HEK293 (cell line): ENCODE measurements around the gene CNTNAP5.

Source experiments
- CTCF ChIA-PET: fragments of 350-600 bp; formaldehyde crosslinking; extraction: SDS; loops from one replicate; lab custom pipeline; 2021; ENCODE audit warnings: antibody characterized with exemption; lab: Yijun Ruan, JAX
- POLR2A ChIA-PET: fragments of 300-600 bp; formaldehyde crosslinking; extraction: SDS; loops from one replicate; lab custom pipeline; 2020; ENCODE audit warnings: antibody characterized with exemption, inconsistent platforms; lab: Yijun Ruan, JAX
- H3K27ac ChIP-seq: fragments of 200-500 bp; sonication (Bioruptor generic); 2 replicates; pipeline ENCODE4 v1.5.1; 2014; ENCODE audit warnings: low read depth, low read length, control low read depth, inconsistent platforms; ENCODE audit errors: extremely low read depth
- H3K36me3 ChIP-seq, 2 experiments: fragments of 200-500 bp in 1 of 2; sonication (Bioruptor generic) in 1 of 2; 1 replicate in 1 of 2; 2 replicates in 1 of 2; pipeline ENCODE4 v1.5.1; 2014 to 2017; ENCODE audit warnings: inconsistent platforms in 2 of 2, low read length in 2 of 2; ENCODE audit not compliant: control insufficient read depth in 2 of 2, insufficient read depth in 1 of 2
- H3K4me1 ChIP-seq: fragments of 200-500 bp; sonication (Bioruptor generic); 2 replicates; pipeline ENCODE4 v1.5.1; 2014; ENCODE audit warnings: mild to moderate bottlenecking, low read length, inconsistent platforms; ENCODE audit not compliant: control insufficient read depth, insufficient read depth
- H3K4me3 ChIP-seq: 2 replicates; pipeline ENCODE4 v1.5.1; 2011; ENCODE audit warnings: low read depth, mild to moderate bottlenecking, control low read depth, low read length, moderate library complexity
- H3K9me3 ChIP-seq: fragments of 200-500 bp; sonication (Bioruptor generic); 2 replicates; pipeline ENCODE4 v1.5.1; 2014; ENCODE audit warnings: low read depth, low read length, inconsistent platforms; ENCODE audit not compliant: control insufficient read depth, insufficient read depth
- CTCF ChIP-seq: fragments of 450-650 bp; formaldehyde crosslinking; IDR thresholded peaks from 2 replicates; pipeline ENCODE4 v1.5.1; 2016; ENCODE audit warnings: missing biosample characterization, missing genetic modification characterization
- HIC1 ChIP-seq: fragments of 450-650 bp; formaldehyde crosslinking; IDR thresholded peaks from 2 replicates; pipeline ENCODE4 v1.5.1; 2016; ENCODE audit warnings: missing biosample characterization, missing genetic modification characterization
- KLF17 ChIP-seq: fragments of 450-650 bp; formaldehyde crosslinking; IDR thresholded peaks from 2 replicates; pipeline ENCODE4 v1.5.1; 2016; ENCODE audit warnings: missing biosample characterization, missing genetic modification characterization
- MZF1 ChIP-seq: fragments of 450-650 bp; formaldehyde crosslinking; IDR thresholded peaks from 2 replicates; pipeline ENCODE4 v1.5.1; 2017; ENCODE audit warnings: missing biosample characterization, missing genetic modification characterization, borderline replicate concordance
- SP7 ChIP-seq: fragments of 450-650 bp; formaldehyde crosslinking; IDR thresholded peaks from 2 replicates; pipeline ENCODE4 v1.5.1; 2016; ENCODE audit warnings: missing biosample characterization, missing genetic modification characterization
- TRIM28 ChIP-seq: IDR thresholded peaks from 2 replicates; pipeline ENCODE4 v1.6.1; 2011; ENCODE audit warnings: low read length, control low read depth, borderline replicate concordance
- ZBTB44 ChIP-seq: fragments of 450-650 bp; IDR thresholded peaks from 2 replicates; pipeline ENCODE4 v1.5.1; 2018; ENCODE audit warnings: missing biosample characterization, mild to moderate bottlenecking, missing genetic modification characterization
- ZFP69B ChIP-seq: fragments of 450-650 bp; formaldehyde crosslinking; IDR thresholded peaks from 2 replicates; pipeline ENCODE4 v1.5.1; 2016; ENCODE audit warnings: missing biosample characterization, missing genetic modification characterization
- ZNF10 ChIP-seq: fragments of 450-650 bp; formaldehyde crosslinking; IDR thresholded peaks from 2 replicates; pipeline ENCODE4 v1.5.1; 2017; ENCODE audit warnings: missing biosample characterization, missing genetic modification characterization
- ZNF132 ChIP-seq: fragments of 450-650 bp; formaldehyde crosslinking; IDR thresholded peaks from 2 replicates; pipeline ENCODE4 v1.5.1; 2017; ENCODE audit warnings: missing biosample characterization, missing genetic modification characterization, borderline replicate concordance
- ZNF146 ChIP-seq: fragments of 450-650 bp; formaldehyde crosslinking; IDR thresholded peaks from 2 replicates; pipeline ENCODE4 v1.5.1; 2016; ENCODE audit warnings: missing biosample characterization, missing genetic modification characterization
- ZNF148 ChIP-seq: fragments of 450-650 bp; formaldehyde crosslinking; IDR thresholded peaks from 2 replicates; pipeline ENCODE4 v1.5.0; 2017; ENCODE audit warnings: missing biosample characterization, missing genetic modification characterization, borderline replicate concordance
- ZNF223 ChIP-seq: fragments of 450-650 bp; formaldehyde crosslinking; IDR thresholded peaks from 2 replicates; pipeline ENCODE4 v1.5.1; 2016; ENCODE audit warnings: missing biosample characterization, missing genetic modification characterization
- ZNF266 ChIP-seq: fragments of 450-650 bp; formaldehyde crosslinking; IDR thresholded peaks from 2 replicates; pipeline ENCODE4 v1.5.1; 2016; ENCODE audit warnings: missing biosample characterization, missing genetic modification characterization, low read depth
- ZNF366 ChIP-seq: fragments of 450-650 bp; formaldehyde crosslinking; conservative IDR thresholded peaks from 2 replicates; pipeline ENCODE4 v1.5.1; 2016; ENCODE audit warnings: missing biosample characterization, missing genetic modification characterization
- ZNF37A ChIP-seq: fragments of 450-650 bp; IDR thresholded peaks from 2 replicates; pipeline ENCODE4 v1.5.1; 2018; ENCODE audit warnings: missing biosample characterization, missing genetic modification characterization
- ZNF394 ChIP-seq: fragments of 450-650 bp; formaldehyde crosslinking; IDR thresholded peaks from 2 replicates; pipeline ENCODE4 v1.5.1; 2016; ENCODE audit warnings: missing biosample characterization, missing genetic modification characterization, mild to moderate bottlenecking, moderate library complexity, borderline replicate concordance
- ZNF426 ChIP-seq: fragments of 450-650 bp; formaldehyde crosslinking; IDR thresholded peaks from 2 replicates; pipeline ENCODE4 v1.5.1; 2017; ENCODE audit warnings: missing biosample characterization, missing genetic modification characterization, mild to moderate bottlenecking, inconsistent platforms, moderate library complexity
- ZNF514 ChIP-seq: fragments of 450-650 bp; formaldehyde crosslinking; IDR thresholded peaks from 2 replicates; pipeline ENCODE4 v1.5.1; 2016; ENCODE audit warnings: missing biosample characterization, missing genetic modification characterization
- ZNF621 ChIP-seq: fragments of 450-650 bp; formaldehyde crosslinking; IDR thresholded peaks from 2 replicates; pipeline ENCODE4 v1.5.1; 2017; ENCODE audit warnings: missing biosample characterization, missing genetic modification characterization
- ZNF623 ChIP-seq: fragments of 450-650 bp; formaldehyde crosslinking; IDR thresholded peaks from 2 replicates; pipeline ENCODE4 v1.5.1; 2016; ENCODE audit warnings: missing biosample characterization, missing genetic modification characterization
- ZNF776 ChIP-seq: fragments of 450-650 bp; formaldehyde crosslinking; IDR thresholded peaks from 2 replicates; pipeline ENCODE4 v1.5.0; 2017; ENCODE audit warnings: missing biosample characterization, missing genetic modification characterization, borderline replicate concordance
- ZNF777 ChIP-seq: fragments of 450-650 bp; formaldehyde crosslinking; IDR thresholded peaks from 2 replicates; pipeline ENCODE4 v1.5.1; 2017; ENCODE audit warnings: missing biosample characterization, missing genetic modification characterization, borderline replicate concordance
- ZNF792 ChIP-seq: fragments of 450-650 bp; formaldehyde crosslinking; IDR thresholded peaks from 2 replicates; pipeline ENCODE4 v1.5.1; 2016; ENCODE audit warnings: missing biosample characterization, missing genetic modification characterization
- ZSCAN23 ChIP-seq: fragments of 450-650 bp; formaldehyde crosslinking; IDR thresholded peaks from 2 replicates; pipeline ENCODE4 v1.5.1; 2016; ENCODE audit warnings: missing biosample characterization, missing genetic modification characterization

Gene CNTNAP5

GRCh38 chr2:124536591-124536990 is 511.5 kb downstream of the CNTNAP5 start:
- no peaks in the 10 kb centered on the region for H3K36me3 ChIP-seq
- no peaks in the 10 kb centered on the region for H3K4me1 ChIP-seq
- no peak overlapping the region for H3K27ac ChIP-seq
- no peaks in the 10 kb centered on the region for H3K9me3 ChIP-seq
- TF ChIP-seq HIC1 (tag by site-specific recombination) (no peak), ZNF621 (no peak), CTCF (no peak), ZNF10 (tag by site-specific recombination) (no peak), ZBTB44 (tag by site-specific recombination) (no peak), ZSCAN23 (no peak), ZNF37A (tag by site-specific recombination) (no peak), ZNF792 (tag by site-specific recombination) (no peak), ZNF146 (tag by site-specific recombination) (no peak), ZFP69B (tag by site-specific recombination) (no peak), ZNF777 (tag by site-specific recombination) (no peak), ZNF266 (tag by site-specific recombination) (no peak), KLF17 (tag by site-specific recombination) (no peak), ZNF623 (tag by site-specific recombination) (no peak)
- H3K4me3 ChIP-seq: no peak overlapping the region
- CTCF ChIA-PET: no interaction called here
- POLR2A ChIA-PET: no interaction called here

- TF ChIP-seq ZNF426 (tag by site-specific recombination): no peak
- TF ChIP-seq ZNF366 (tag by site-specific recombination): peak; percentile 48
- CTCF ChIA-PET: no interaction called here
These were observed 513.5 kb downstream of the CNTNAP5 start for GRCh38 chr2:124538549-124538948.

GRCh38 chr2:124540805-124541204 is 515.7 kb downstream of the CNTNAP5 start:
- no peaks in the 10 kb centered on the region for H3K36me3 ChIP-seq
- no peaks in the 10 kb centered on the region for H3K9me3 ChIP-seq
- no peak overlapping the region for H3K4me3 ChIP-seq
- no peaks in the 10 kb centered on the region for H3K4me1 ChIP-seq
- ChIA-PET CTCF (no interaction called here), POLR2A (no interaction called here)
- H3K27ac ChIP-seq: no peak overlapping the region
- TF ChIP-seq SP7 (no peak), ZNF776 (tag by site-specific recombination) (no peak), TRIM28 (no peak), MZF1 (no peak), ZNF132 (tag by site-specific recombination) (no peak), ZNF223 (tag by site-specific recombination) (no peak), ZNF394 (tag by site-specific recombination) (no peak), ZNF148 (tag by site-specific recombination) (no peak), ZNF514 (no peak)

More at GRCh38 chr2:124538549-124538948, 513.5 kb downstream of the CNTNAP5 start:
- no peak overlapping the region for H3K4me3 ChIP-seq
- no peaks in the 10 kb centered on the region for H3K4me1 ChIP-seq
- H3K27ac ChIP-seq: no peak overlapping the region
- no peaks in the 10 kb centered on the region for H3K9me3 ChIP-seq
- no peaks in the 10 kb centered on the region for H3K36me3 ChIP-seq
- POLR2A ChIA-PET: no interaction called here
